Measurements from ENCODE around the gene MOB2. TPM values are rescaled to one million over a fixed set of nuclear protein-coding genes. Genes with fewer than 3 reads are reported as not detected.

MOB2 gene
- total and polyA plus RNA-seq, 2 of the 13 experiments (the other 11 are each of a cell fraction or from before 2014, with no cell fraction given) = 21.8 to 27.7 TPM

GRCh38 chr11:1520209-1520662, 33.7 kb upstream of the MOB2 start (continued):
- TF ChIP-seq NFATC3 (CRISPR knock-in tag; IDR thresholded peaks at IDR 0.05) = no peak
- TF ChIP-seq CEBPG (CRISPR knock-in tag; IDR thresholded peaks at IDR 0.05) = no peak
- TF ChIP-seq MATR3 (CRISPR knock-in tag; IDR thresholded peaks at IDR 0.05) = no peak
- no peak for TF ChIP-seq ZNF784 (CRISPR knock-in tag; IDR thresholded peaks at IDR 0.05; ENCODE audit: borderline replicate concordance)

GRCh38 chr11:1519028-1520010, 32.7 kb upstream of the MOB2 start:
- peaks cover 4% of the 10 kb centered on the region for H3K79me2 ChIP-seq (ENCODE audit: insufficient read depth, low read length)
- no peaks in the 10 kb centered on the region for H3K27me3 ChIP-seq (ENCODE audit: control insufficient read depth in 1 of 2, insufficient read depth in 2 of 2, low read length in 2 of 2)
- in situ Hi-C loops (cut with HindIII; ENCODE audit: extremely low pct_ligation_motif_present, low pct_unique_long_range_greater_than_20kb) (no loop called here), intact Hi-C loops (cut with micrococcal nuclease; ENCODE audit: unreplicated experiment) (no loop called here)
- no peak overlapping the region for H3K4me3 ChIP-seq (replicated peaks in 1 of 3; ENCODE audit: insufficient read depth in 1 of 3, low read depth in 2 of 3, low read length in 3 of 3)
- no peak for ATAC-seq
- no peak overlapping the region for H3K9ac ChIP-seq (ENCODE audit: insufficient read depth, low read depth, low read length)
- no peak overlapping the region for H2AFZ ChIP-seq (ENCODE audit: low read length)
- BruUV-seq (replicated peaks) = no TSS peak
- H3K27ac ChIP-seq (ENCODE audit: extremely low read length, insufficient read depth, low read length) = no peak overlapping the region
- H3K4me1 ChIP-seq (ENCODE audit: insufficient read depth, low read length) = peaks cover 15% of the 10 kb centered on the region
- H3K4me2 ChIP-seq (ENCODE audit: low read depth, low read length) = no peak overlapping the region
- ChIA-PET CTCF (ENCODE audit: low intra/inter-chr PET ratio, low total read pairs) (no interaction called here), POLR2A (no interaction called here)
- no peaks in the 10 kb centered on the region for H3K9me3 ChIP-seq (ENCODE audit: low read length)
- peaks cover 62% of the 10 kb centered on the region for H4K20me1 ChIP-seq (ENCODE audit: insufficient read depth, low read length)
- 95% methylated on average over 15 of the region's 17 CpGs for WGBS (ENCODE audit: low lambda C conversion rate)
- no peak for FAIRE-seq
- DNase-seq (ENCODE audit: low spot score) = no peak
- no peaks in the 10 kb centered on the region for H3K36me3 ChIP-seq (replicated peaks in 1 of 2; ENCODE audit: control insufficient read depth in 1 of 2, insufficient read depth in 2 of 2, low read length in 2 of 2)
- TF ChIP-seq RFX1 (IDR thresholded peaks at IDR 0.05) = no peak
- TF ChIP-seq SP140L (CRISPR knock-in tag; IDR thresholded peaks at IDR 0.05; ENCODE audit: borderline replicate concordance) = no peak
- no peak for TF ChIP-seq ZNF773 (CRISPR knock-in tag; IDR thresholded peaks at IDR 0.05; ENCODE audit: borderline replicate concordance)
- no peak for TF ChIP-seq ATF3 (CRISPR knock-in tag; IDR thresholded peaks at IDR 0.05)
- TF ChIP-seq PTBP1 (IDR thresholded peaks at IDR 0.05; ENCODE audit: low read depth, low read length, poor library complexity, severe bottlenecking) = no peak
- TF ChIP-seq HNRNPL (IDR thresholded peaks at IDR 0.05; ENCODE audit: low read depth, low read length) = no peak
- no peak for TF ChIP-seq PHF21A (CRISPR knock-in tag; IDR thresholded peaks at IDR 0.05)
- TF ChIP-seq MYC (CRISPR knock-in tag; IDR thresholded peaks at IDR 0.05; ENCODE audit: borderline replicate concordance) = no peak
- TF ChIP-seq DMAP1 (CRISPR knock-in tag; IDR thresholded peaks at IDR 0.05) = no peak
- TF ChIP-seq RARG (CRISPR knock-in tag; IDR thresholded peaks at IDR 0.05; ENCODE audit: low read depth) = no peak
- no peak for TF ChIP-seq ZBTB20 (CRISPR knock-in tag; IDR thresholded peaks at IDR 0.05; ENCODE audit: borderline replicate concordance, low read depth)
- TF ChIP-seq ZNF781 (CRISPR knock-in tag; IDR thresholded peaks at IDR 0.05; ENCODE audit: borderline replicate concordance, not compliant biosample characterization) = no peak
- no peak for TF ChIP-seq AKNA (CRISPR knock-in tag; IDR thresholded peaks at IDR 0.05; ENCODE audit: borderline replicate concordance)
